Esophagus mucosa (tissue), 1 donor: ENCODE measurements around the gene TRNT1. TPM values are rescaled to one million over a fixed set of nuclear protein-coding genes. Genes with fewer than 3 reads are reported as not detected.

ENCODE experiments used
- ATAC-seq: fragments of 200-7000 bp; cut with Tn5 transposase; one replicate; pipeline ENCODE4 v1.9.1; 2020
- total RNA-seq: library from RNA; stranded (reverse); gene quantifications from one replicate; pipeline ENCODE4 v1.2.4, GENCODE V29; 2023
- donor health status: DM: yes; HTN: yes; CAD: no.

TRNT1 gene
- 15.5 TPM for total RNA-seq

- peak; percentile 100 for ATAC-seq
Observed at GRCh38 chr3:3126477-3127431, at the start of gene TRNT1. TSS of gene TRNT1 (plus strand) at chr3:3126940. CDS start at chr3:3129041, 2,101 bp downstream.

- ATAC-seq = no peak
Observed at GRCh38 chr3:3080309-3080708, 46.4 kb upstream of the TRNT1 start.

GRCh38 chr3:3081381-3082233, 45.1 kb upstream of the TRNT1 start:
- ATAC-seq = no peak

GRCh38 chr3:3082234-3082924, 44.4 kb upstream of the TRNT1 start:
- ATAC-seq = no peak

- ATAC-seq = no peak
Observed at GRCh38 chr3:3084890-3085289, 41.9 kb upstream of the TRNT1 start.

GRCh38 chr3:3085782-3086181, 41.0 kb upstream of the TRNT1 start:
- ATAC-seq = no peak

GRCh38 chr3:3086239-3086638, 40.5 kb upstream of the TRNT1 start:
- ATAC-seq = no peak

GRCh38 chr3:3087279-3087678, 39.5 kb upstream of the TRNT1 start:
- no peak for ATAC-seq

GRCh38 chr3:3087716-3088465, 38.8 kb upstream of the TRNT1 start:
- ATAC-seq = no peak

- ATAC-seq = no peak
Observed at GRCh38 chr3:3089017-3089416, 37.7 kb upstream of the TRNT1 start.

GRCh38 chr3:3097958-3098357, 28.8 kb upstream of the TRNT1 start:
- no peak for ATAC-seq

- no peak for ATAC-seq
Observed at GRCh38 chr3:3101660-3102458, 24.9 kb upstream of the TRNT1 start.

- no peak for ATAC-seq
Observed at GRCh38 chr3:3102751-3103150, 24.0 kb upstream of the TRNT1 start.

GRCh38 chr3:3105246-3105645, 21.5 kb upstream of the TRNT1 start:
- ATAC-seq = no peak

GRCh38 chr3:3105815-3106214, 20.9 kb upstream of the TRNT1 start:
- no peak for ATAC-seq

GRCh38 chr3:3107181-3107580, 19.6 kb upstream of the TRNT1 start:
- no peak for ATAC-seq

- no peak for ATAC-seq
Observed at GRCh38 chr3:3107858-3108257, 18.9 kb upstream of the TRNT1 start.

- ATAC-seq = no peak
Observed at GRCh38 chr3:3109407-3110298, 17.1 kb upstream of the TRNT1 start.

GRCh38 chr3:3110299-3110630, 16.5 kb upstream of the TRNT1 start, which contains the start of gene IL5RA:
TSS of gene IL5RA (minus strand) at chr3:3110374. CDS start at chr3:3104984, 5,390 bp downstream.
- no peak for ATAC-seq

- ATAC-seq = no peak
Observed at GRCh38 chr3:3110749-3111361, 15.9 kb upstream of the TRNT1 start.
